Kidney (tissue), 14 donors: ENCODE data around the gene SIPA1. TPM values are rescaled to one million over a fixed set of nuclear protein-coding genes. Genes with fewer than 3 reads are reported as not detected.

Source experiments
- DNase-seq, 5 donors: peaks; one replicate each; pipeline ENCODE4 v3.0.0-alpha.2; 2013 to 2020
- FAIRE-seq: peaks from 2 replicates; lab custom pipeline; 2012; peaks lifted over from hg19 to GRCh38; lab: Jason Lieb, UNC
- H3K27ac ChIP-seq, 2 donors: one replicate each; pipeline ENCODE4 v1.7.0; 2013; ENCODE audit warnings: low read depth in 2 of 2, low read length in 2 of 2, inconsistent platforms in 1 of 2
- H3K27me3 ChIP-seq: one replicate; pipeline ENCODE4 v1.7.1; 2013; ENCODE audit warnings: low read length, inconsistent platforms; ENCODE audit not compliant: control insufficient read depth, insufficient read depth
- H3K36me3 ChIP-seq, 3 donors: one replicate each; pipeline versions ENCODE4 v1.7.0 to v1.7.1; 2013; ENCODE audit warnings: low read length in 3 of 3, control low read depth in 1 of 3, inconsistent platforms in 1 of 3; ENCODE audit not compliant: insufficient read depth in 3 of 3, control insufficient read depth in 2 of 3
- H3K4me1 ChIP-seq, 3 donors: one replicate each; pipeline versions ENCODE4 v1.7.0 to v1.7.1; 2013; ENCODE audit warnings: low read length in 3 of 3, inconsistent platforms in 1 of 3, low read depth in 1 of 3; ENCODE audit not compliant: control insufficient read depth in 2 of 3, insufficient read depth in 2 of 3
- H3K4me3 ChIP-seq, 3 donors: one replicate each; pipeline versions ENCODE4 v1.7.0 to v1.8.1; 2013; ENCODE audit warnings: low read length in 3 of 3, control low read depth in 1 of 3, inconsistent platforms in 1 of 3
- H3K9ac ChIP-seq, 3 donors: one replicate each; pipeline versions ENCODE4 v1.7.0 to v1.7.1; 2013; ENCODE audit warnings: low read length in 3 of 3, control low read depth in 1 of 3, inconsistent platforms in 1 of 3
- H3K9me3 ChIP-seq, 3 donors: one replicate each; pipeline versions ENCODE4 v1.7.0 to v1.7.1; 2013; ENCODE audit warnings: low read length in 3 of 3, control low read depth in 1 of 3, inconsistent platforms in 1 of 3; ENCODE audit not compliant: control insufficient read depth in 2 of 3, insufficient read depth in 1 of 3
- intact Hi-C: fragments of 100-400 bp; cut with DNase I; formaldehyde crosslinking; loops from one replicate; pipeline ENCODE4 v1.11.1; 2022
- polyA plus RNA-seq: library from polyadenylated mRNA; stranded (reverse); fragments of 350-450 nt; fragmentation: Illumina TruSeq; extraction: RNeasy Lipid Tissue Mini Kit (QIAGEN cat#74804); gene quantifications from one replicate; pipeline ENCODE4 v1.2.3, GENCODE V29; 2014; ENCODE audit warnings: low read depth, low replicate concordance; ENCODE audit not compliant: insufficient read depth
- total RNA-seq: library from RNA; stranded (reverse); fragmentation: NEBNext Ultra II Directional; extraction: Animal tissue kit (Norgen Biotek cat#: 25700); gene quantifications from one replicate; pipeline ENCODE4 v1.2.1, GENCODE V29; 2021
- TF ChIP-seq, protein P1 (sequence below): IDR thresholded peaks from 3 replicates; pipeline ENCODE4 v1.5.1; 2012; ENCODE audit warnings: mild to moderate bottlenecking, moderate library complexity, borderline replicate concordance; ENCODE audit not compliant: insufficient read depth; ENCODE audit errors: extremely low read depth
- donor health status: control.
- donor health status: control.
- donor health status: control.
- donor health status: control.
- donor health status: control.
- donor health status: DM: yes; HTN: yes; CAD: no.
- donor health status: Normal renal cell carcinoma (clear cell type).

The SIPA1 gene
- total and polyA plus RNA-seq, 2 donors from 2014 or later = 46.4 to 71.0 TPM

- DNase-seq = no peak
- H3K27me3 ChIP-seq = no peaks in the 10 kb centered on the region
- H3K4me1 ChIP-seq = peaks cover 0 to 50% (median 0%) of the 10 kb centered on the region in 3 donors
- TF ChIP-seq, protein P1, sequence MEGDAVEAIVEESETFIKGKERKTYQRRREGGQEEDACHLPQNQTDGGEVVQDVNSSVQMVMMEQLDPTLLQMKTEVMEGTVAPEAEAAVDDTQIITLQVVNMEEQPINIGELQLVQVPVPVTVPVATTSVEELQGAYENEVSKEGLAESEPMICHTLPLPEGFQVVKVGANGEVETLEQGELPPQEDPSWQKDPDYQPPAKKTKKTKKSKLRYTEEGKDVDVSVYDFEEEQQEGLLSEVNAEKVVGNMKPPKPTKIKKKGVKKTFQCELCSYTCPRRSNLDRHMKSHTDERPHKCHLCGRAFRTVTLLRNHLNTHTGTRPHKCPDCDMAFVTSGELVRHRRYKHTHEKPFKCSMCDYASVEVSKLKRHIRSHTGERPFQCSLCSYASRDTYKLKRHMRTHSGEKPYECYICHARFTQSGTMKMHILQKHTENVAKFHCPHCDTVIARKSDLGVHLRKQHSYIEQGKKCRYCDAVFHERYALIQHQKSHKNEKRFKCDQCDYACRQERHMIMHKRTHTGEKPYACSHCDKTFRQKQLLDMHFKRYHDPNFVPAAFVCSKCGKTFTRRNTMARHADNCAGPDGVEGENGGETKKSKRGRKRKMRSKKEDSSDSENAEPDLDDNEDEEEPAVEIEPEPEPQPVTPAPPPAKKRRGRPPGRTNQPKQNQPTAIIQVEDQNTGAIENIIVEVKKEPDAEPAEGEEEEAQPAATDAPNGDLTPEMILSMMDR = no peak
- intact Hi-C loops = no loop called here
- H3K9ac ChIP-seq = peak overlapping the region in 2 of 3 donors; percentile 7 to 80
- H3K4me3 ChIP-seq = peak overlapping the region; percentile 20 to 79 (median 49)
- H3K9me3 ChIP-seq = no peaks in the 10 kb centered on the region
- peaks cover 0 to 6% (median 4%) of the 10 kb centered on the region in 3 donors for H3K36me3 ChIP-seq
- H3K27ac ChIP-seq = peak overlapping the region; percentile 51 to 76
- FAIRE-seq = no peak
Measured at GRCh38 chr11:65611758-65612603, 25.9 kb upstream of the SIPA1 start.

DNA sequence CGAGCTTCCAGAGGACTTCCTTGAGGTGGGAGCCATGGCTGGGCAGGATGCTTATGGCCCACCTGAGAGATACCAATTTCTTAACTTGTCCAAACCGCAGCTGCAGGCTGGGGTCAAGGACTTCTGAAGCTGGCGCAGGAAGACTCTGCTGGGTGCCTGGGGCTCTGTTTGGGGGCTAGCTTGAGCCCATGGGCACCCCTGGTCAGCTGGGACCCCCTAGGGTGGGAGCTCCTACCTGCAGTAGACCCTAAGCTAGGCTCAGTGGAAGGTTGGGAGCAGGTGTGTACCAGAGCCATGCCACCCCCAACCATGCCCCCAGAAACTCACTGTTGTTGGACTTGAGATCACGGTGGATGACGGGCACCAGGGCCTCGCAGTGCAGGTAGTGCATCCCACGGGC, 25.2 kb upstream of the SIPA1 start:
- Histone ChIP-seq H3K36me3 (peaks cover 0 to 10% (median 6%) of the 10 kb centered on the region in 3 donors), H3K9ac (peak overlapping the region in 2 of 3 donors; percentile 43 to 80), H3K9me3 (no peaks in the 10 kb centered on the region), H3K4me3 (peak overlapping the region; percentile 20 to 79 (median 49)), H3K27me3 (no peaks in the 10 kb centered on the region), H3K27ac (peak overlapping the region; percentile 76 to 82), H3K4me1 (peaks cover 0 to 50% (median 0%) of the 10 kb centered on the region in 3 donors)
- FAIRE-seq = no peak
- TF ChIP-seq, protein P1 = no peak
- intact Hi-C loops = no loop called here
- DNase-seq = no peak

DNA sequence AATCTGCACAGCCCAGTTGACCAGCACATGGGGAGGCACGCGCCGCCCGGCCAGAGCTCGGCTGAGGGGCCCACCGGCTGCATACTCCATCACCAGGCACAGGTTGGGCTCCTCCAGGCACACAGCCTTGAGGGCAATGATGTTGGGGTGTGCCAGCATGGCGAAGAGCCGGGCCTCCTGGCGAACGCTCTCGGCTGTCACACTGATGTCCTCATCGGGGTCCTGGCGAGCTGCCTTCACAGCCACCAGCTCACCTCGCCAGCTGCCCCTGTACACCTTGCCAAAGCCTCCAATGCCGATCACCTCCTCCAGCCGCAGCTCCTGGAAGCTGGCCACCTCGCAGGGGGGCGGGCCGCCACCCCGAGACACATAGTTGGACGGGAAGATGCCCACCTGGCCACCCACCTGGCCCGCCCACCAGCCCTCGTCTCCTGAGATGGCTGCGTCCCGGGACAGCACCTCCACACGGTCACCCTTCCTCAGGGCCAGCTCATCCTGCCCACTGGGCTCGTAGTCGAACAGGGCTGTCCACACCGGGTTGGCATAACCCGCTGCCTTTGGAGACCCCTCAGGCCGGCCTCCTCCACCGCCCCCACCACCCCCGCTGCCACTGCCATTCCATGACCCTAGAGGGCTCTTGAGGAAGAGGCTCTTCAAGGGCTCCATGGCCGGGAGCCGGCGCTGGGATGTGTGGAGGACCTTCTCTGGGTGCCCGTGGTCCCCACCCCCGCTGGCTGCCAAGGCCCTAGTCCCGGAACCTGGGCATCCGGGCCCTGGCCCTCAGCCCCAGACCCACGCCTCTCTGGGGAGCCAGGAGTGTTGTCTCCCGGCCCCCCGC, 24.6 kb upstream of the SIPA1 start:
- peak overlapping the region; percentile 16 to 79 (median 49) for H3K4me3 ChIP-seq
- H3K36me3 ChIP-seq = peaks cover 0 to 11% (median 4%) of the 10 kb centered on the region in 3 donors
- no peak for FAIRE-seq
- H3K4me1 ChIP-seq = peaks cover 0 to 47% (median 0%) of the 10 kb centered on the region in 3 donors
- TF ChIP-seq, protein P1 = no peak
- peak in 1 of 5 donors; percentile 91 for DNase-seq
- intact Hi-C loops = no loop called here
- H3K27me3 ChIP-seq = no peaks in the 10 kb centered on the region
- no peaks in the 10 kb centered on the region for H3K9me3 ChIP-seq
- peak overlapping the region in 2 of 3 donors; percentile 71 to 80 for H3K9ac ChIP-seq
- peak overlapping the region; percentile 82 to 91 for H3K27ac ChIP-seq
